Stimulated activated CD4-positive, alpha-beta T cell treated with anti-CD3 and anti-CD28 coated beads, Interleukin-2, amount 100 ng/mL, for 4 hours (primary cell): ENCODE results near the gene SUGCT.

Source experiments
- DNase-seq: peaks from one replicate; pipeline ENCODE4 v3.0.0-alpha.2; 2020; ENCODE audit warnings: low read depth

The SUGCT gene

GRCh38 chr7:40329601-40330153, 194.9 kb downstream of the SUGCT start:
- no peak for DNase-seq

DNA sequence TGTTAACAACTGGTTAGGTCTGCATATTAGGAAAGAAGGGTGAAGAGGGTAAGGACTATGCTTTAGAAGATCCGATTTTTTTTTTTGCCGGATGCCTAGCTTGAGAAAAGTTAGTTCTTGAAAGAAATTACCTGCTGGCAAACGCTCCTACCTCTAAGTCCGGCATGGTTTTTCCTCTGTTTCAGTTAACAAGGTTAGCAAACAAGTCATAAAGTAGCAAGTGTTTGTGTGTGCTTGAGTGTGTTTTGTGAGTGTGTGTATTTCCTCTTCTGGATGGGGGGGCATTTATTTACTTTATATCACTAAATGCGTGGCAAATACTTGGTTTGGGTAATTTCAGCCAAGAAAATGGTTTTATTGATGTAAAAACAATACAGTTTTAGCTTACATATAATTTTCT, 195.6 kb downstream of the SUGCT start:
- no peak for DNase-seq

DNA sequence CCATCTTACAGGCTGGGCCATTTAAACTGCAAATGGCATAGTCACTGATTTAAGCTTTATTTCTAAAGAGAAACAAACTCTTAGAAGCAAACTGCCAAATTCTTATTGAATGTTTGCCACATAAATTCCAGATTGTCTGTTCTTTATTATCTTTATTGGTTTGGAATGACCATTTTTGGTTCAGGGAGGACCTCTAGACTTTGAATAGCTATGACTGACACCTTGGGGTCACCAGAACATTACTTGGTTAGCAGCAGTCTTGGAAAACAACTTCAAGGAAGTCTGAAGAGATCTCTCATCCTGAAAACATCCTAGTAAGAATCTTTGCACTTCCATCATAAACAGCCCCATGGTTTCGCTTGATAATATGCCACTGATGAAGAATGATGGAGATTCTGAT, 197.1 kb downstream of the SUGCT start:
- no peak for DNase-seq

GRCh38 chr7:40332516-40332915, 197.7 kb downstream of the SUGCT start:
- DNase-seq = no peak

- no peak for DNase-seq
Measured at GRCh38 chr7:40341836-40342235, 207.0 kb downstream of the SUGCT start.

GRCh38 chr7:40346554-40346953, 211.7 kb downstream of the SUGCT start:
- no peak for DNase-seq

GRCh38 chr7:40348126-40348728, 213.4 kb downstream of the SUGCT start:
- no peak for DNase-seq

- DNase-seq = no peak
Measured at GRCh38 chr7:40350100-40350499, 215.3 kb downstream of the SUGCT start.

GRCh38 chr7:40354711-40355110, 219.9 kb downstream of the SUGCT start:
- DNase-seq = no peak

GRCh38 chr7:40356312-40356711, 221.5 kb downstream of the SUGCT start:
- no peak for DNase-seq

DNA sequence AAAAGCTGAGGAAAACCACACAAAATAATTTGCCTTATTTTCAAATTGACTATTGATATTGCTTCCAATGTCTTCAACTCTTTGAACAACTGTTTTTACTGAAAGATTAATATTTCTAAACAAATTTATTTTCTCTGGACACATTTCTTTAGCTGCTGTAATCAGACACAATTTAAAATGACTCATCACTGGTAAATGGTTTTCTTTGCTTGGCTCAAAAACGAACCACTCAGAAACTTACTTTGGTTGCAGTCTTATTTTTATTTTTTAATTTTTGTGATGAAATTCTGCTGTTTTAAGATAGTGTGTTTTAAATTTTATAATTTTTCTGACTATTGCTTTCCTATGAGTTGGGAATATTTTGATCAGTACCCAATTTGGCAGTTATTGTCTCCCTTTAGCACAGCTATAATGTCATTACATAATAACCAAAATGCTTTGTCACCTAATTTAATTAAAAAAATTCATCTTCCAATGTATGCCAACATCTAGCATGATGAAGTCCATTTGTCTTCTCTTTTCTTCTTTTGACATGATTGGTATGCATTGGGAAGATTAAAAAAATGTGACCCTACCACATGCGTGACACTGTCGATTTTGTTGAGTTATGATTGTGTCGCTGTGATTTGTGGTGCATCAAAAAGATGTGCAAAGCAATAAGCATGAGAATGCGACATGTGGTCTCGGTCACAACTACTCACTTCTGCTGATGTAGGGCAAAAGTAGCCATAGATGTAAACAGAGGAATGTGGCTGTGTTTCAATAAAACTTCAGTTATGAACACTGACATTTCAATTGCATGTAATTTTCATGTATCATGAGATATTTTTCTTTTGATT, 222.3 kb downstream of the SUGCT start:
- DNase-seq = no peak

DNA sequence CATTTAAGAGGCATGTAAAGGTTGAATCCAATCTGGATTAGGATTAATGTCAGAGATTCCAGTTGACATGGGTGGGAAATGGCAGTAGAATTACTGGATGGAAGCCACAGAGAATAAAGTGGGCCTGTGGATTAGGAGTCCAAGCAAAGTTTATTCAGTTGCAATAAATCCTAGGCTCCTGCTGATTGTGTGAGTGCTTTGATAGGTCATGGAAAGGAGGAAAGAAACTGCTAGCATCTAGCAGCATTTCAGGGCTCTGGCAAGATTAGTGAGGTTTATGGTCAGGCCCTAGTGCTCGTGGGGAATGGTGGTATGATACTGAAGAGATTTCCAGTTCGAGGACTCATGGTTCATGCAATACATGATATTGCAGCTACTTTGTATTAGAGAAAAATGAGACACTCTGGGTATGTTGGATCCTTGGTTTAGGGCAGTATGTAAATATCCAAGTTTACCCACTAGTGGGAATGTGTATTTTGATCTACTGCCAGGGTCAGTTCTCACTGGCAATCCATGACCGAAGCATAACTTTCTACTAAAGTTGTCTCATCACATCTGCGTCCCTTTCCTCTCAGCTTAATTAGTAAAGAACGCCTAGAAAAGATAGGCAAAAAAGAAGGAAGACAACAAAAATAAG, 235.0 kb downstream of the SUGCT start:
- no peak for DNase-seq

GRCh38 chr7:40371806-40372440, 237.1 kb downstream of the SUGCT start:
- no peak for DNase-seq

GRCh38 chr7:40374575-40374974, 239.8 kb downstream of the SUGCT start:
- DNase-seq = no peak

GRCh38 chr7:40380111-40380510, 245.3 kb downstream of the SUGCT start:
- no peak for DNase-seq

DNA sequence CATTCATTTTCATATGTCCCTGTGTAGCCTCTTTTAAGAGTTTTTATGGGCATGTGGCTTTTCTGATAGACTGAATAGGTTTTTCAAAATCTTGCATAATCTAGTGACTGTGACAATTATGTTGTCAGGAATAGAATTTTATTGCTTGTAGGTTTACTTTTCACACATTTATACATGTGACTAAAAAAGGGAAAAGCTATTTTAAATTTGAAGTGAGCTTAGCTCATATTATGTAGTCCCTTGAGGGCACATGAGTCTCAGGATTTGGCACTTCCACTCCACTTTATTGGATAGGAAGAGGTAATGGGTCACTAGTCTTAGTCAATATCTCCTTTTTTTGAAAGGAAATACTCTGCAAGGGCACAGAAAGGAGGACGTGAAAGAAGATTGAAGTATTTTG, 247.3 kb downstream of the SUGCT start:
- DNase-seq = no peak

- DNase-seq = no peak
Measured at GRCh38 chr7:40393660-40394059, 258.9 kb downstream of the SUGCT start.

GRCh38 chr7:40394400-40394799, 259.6 kb downstream of the SUGCT start:
- DNase-seq = no peak

- no peak for DNase-seq
Measured at GRCh38 chr7:40400525-40400924, 265.7 kb downstream of the SUGCT start.

- no peak for DNase-seq
Measured at GRCh38 chr7:40401406-40401805, 266.6 kb downstream of the SUGCT start.

DNA sequence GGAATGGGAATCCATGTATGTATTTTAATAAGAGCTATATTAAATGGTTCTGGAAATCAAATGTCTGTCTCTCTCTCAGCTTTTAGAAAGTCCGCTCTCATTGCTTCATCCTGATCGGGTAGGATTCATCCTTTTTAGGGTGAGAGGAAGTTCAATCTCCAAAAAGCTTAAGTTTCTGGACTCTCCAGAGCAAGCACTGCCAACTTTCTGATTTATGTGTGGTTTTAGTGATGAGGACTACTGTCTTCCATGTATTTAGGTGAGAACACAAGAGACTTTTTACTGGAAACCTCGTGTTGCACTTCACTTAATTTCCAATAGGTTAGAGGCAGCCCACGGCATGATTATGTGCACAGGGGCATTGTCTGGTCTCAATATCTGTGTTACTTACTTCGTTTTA, 267.9 kb downstream of the SUGCT start:
- no peak for DNase-seq

- DNase-seq = no peak
Measured at GRCh38 chr7:40403703-40404476, 269.1 kb downstream of the SUGCT start.
